Measurements from ENCODE around the gene POU6F2.

POU6F2 gene

DNA sequence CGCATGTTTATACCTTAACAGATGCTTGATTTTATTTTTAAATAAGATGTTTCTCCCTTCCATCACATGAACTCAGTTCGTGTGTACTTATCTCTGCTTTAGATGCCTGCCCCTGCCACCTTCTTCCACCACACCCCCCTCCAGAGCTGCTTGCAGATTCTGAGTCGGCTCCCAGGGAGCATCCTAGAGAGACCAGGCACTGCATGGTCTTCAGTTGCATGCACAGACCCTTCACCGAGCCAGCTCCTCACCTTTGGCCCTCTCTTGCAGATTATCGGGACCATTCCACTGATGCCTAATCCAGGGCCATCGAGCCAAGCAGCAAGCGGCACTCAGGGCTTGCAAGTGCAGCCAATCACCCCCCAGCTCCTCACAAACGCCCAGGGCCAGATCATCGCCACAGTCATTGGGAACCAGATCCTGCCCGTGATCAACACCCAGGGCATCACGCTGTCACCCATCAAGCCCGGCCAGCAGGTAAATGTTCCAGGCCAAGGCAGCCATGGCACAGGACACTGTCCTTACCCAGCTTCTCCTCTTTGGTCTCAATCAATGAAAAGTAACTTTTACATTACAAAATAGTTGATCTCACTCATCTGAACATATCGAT lies 455.2 kb downstream of the POU6F2 start:
- no peak for DNase-seq (ENCODE audit: low read depth, low spot score)

DNA sequence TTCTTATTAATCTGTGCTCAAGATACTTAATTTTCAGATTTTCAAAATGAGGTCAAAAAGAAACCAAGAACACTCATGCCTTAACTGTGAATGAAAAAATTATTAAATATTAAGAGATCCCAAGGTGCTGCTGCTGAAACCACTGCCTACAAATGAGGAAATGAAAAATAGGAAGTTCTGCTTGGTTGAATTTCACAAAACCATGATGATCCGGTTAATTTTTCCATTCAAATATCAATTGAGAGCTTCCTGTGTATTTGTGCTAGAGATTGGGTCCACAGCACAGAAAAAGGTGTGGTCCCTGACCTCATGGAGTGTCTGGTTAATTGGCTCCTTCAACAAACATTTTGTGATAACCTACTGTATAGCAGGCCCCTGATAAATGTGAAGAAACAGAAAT lies 455.8 kb downstream of the POU6F2 start:
- DNase-seq (ENCODE audit: low read depth, low spot score): no peak

DNA sequence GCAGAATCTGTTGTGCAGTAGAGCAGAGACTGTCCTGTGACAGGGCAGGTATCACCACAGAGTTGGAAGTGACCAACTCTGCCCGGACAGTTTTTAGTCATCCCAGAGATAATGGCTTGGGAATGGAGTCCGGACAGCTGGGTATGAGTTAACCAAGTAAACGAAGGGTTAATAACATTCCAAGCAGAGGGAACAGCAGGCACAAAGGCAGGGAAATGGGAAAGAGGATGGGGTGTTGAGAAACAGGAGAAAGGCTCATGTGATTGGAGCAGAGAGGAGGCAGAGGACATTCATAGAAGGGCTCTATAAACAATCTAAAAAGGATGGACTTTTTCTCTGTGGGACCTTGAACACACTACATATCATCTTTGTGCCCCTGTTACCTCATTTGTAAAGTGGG lies 456.3 kb downstream of the POU6F2 start:
- DNase-seq (ENCODE audit: low read depth, low spot score): no peak

DNA sequence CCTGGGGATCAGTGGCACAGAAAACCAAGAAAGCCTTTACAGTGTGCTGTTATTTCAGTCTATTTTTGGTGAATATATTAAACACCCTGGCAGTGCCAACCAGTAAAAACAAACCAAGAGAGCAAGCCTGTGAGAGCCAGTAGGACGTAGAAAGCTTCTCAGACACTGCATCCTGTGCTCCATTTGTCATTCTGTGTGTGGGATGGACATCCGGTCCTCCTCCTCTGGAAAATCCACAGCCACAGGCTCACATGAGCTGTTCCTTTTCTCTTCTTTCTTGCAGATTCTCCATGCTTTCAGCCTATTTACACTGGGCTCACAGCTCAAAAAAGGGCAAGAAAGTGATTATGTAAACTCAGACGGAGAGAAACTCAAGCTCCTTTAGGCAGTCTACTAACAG lies 468.8 kb downstream of the POU6F2 start:
- no peak for DNase-seq (ENCODE audit: low read depth, low spot score)

DNA sequence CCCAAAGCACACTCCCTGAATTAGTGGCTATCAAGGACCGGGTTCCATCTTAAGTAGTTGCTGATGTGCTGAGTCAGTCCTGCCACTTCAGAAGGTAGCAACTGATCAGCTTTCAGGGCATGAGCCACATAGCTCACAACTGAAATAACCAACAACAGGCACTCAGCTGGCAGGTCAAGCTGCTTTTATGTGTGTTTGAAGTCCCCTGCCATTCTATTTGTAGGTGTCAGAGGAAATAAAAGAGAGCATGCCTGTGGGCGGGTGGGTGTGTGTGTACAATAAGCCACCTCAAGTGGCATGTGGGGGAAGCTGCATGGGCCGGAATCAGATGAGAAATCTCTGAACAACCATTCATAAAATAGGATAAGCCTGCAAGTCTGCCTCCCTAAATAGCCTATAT lies 474.2 kb downstream of the POU6F2 start:
- DNase-seq (ENCODE audit: low read depth, low spot score): no peak

DNA sequence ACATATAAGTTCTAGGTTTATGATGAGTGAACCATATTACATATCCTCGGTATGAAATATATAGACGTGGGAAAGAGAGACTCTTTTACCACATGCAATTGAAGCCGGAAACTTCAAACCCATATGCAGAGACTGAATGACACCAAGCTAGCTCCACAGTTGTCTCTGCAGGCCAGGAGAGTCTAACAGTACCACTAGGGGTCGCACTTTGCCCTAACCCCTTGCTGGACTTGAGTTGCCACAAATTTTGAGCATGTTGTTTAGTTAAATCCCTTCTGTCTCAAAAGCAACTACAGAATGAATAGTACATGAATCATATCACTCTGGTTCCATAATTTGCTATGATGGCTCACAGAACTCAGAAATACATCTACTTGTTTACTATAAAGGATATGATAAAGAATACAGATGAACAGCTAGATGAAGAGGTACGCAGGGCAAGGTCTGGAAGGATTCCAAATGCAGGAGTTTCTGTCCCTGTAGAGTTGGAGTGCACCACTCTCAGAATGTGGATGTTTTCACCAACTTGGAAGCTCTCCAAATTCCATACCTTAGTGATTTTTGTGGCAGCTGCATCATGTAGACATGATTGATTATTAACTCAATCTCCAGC lies 476.1 kb downstream of the POU6F2 start:
- DNase-seq (ENCODE audit: low read depth, low spot score): no peak

DNA sequence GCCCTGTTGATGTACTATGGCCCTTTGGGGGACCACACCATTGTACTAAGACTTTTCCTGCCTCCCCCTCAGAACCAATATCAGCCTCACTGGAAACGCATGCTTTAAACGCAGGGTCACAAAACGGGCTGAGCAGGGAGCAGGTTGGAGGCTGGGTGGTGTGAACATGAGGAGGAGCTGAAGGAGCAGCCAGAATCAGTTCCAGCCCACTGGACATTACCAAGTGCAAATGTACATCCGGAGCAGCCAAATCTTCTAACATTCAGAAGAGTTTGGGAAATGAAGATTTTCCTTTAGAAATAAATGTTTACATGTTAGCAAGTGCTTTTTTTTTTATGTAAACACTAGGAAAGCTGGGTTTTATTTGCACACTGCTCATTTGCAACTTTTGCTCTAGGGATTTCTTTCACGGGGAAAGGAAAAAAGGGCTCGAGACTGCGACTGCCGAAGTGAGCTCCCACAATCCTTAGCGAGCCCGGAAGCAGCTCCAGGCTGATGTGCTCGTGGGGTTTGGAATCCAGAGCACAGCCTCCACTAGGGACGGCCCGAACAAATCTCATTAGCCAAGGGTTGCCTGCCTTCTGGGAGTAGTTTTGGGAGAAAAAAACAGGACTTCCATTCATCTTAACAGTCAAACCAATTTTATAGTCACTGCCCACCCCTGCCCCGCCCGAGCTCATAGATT lies 480.5 kb downstream of the POU6F2 start:
- no peak for DNase-seq (ENCODE audit: low read depth, low spot score)

DNA sequence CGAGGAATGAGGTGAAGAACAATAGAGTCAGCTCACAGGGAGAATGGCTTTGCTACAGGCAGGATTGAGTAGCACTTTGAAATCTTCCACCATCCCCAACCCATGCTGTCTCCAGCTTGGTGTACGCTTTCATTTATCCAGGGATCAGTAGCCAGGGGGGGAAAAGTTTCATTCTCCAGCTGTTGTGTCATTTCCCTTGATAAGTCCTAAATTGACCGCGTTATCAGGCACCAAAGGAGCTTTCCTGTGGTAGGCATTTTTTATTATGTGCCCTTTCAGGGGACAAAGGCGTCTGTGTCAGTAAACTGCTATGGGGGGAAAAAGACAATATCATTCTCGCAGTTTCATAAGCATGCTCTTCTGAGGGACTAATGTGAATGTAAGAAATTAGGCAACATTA lies 481.9 kb downstream of the POU6F2 start:
- no peak for DNase-seq (ENCODE audit: low read depth, low spot score)

DNA sequence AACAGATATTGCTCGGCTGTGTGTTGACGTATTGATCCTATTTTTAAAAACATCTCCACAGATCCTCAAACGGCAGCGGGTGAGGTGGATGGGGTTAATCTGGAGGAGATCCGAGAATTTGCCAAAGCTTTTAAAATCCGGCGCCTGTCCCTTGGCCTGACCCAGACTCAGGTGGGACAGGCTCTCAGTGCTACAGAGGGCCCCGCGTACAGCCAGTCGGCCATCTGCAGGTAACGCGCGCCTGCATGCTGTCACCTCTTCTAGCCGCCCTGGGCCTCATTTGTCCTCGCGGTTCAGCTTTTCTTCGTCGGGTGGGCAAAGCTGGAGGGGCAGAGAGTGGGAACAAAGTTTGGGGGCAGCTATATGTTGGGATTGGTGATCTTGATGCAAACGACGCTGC lies 482.8 kb downstream of the POU6F2 start:
- DNase-seq (ENCODE audit: low read depth, low spot score): no peak

DNA sequence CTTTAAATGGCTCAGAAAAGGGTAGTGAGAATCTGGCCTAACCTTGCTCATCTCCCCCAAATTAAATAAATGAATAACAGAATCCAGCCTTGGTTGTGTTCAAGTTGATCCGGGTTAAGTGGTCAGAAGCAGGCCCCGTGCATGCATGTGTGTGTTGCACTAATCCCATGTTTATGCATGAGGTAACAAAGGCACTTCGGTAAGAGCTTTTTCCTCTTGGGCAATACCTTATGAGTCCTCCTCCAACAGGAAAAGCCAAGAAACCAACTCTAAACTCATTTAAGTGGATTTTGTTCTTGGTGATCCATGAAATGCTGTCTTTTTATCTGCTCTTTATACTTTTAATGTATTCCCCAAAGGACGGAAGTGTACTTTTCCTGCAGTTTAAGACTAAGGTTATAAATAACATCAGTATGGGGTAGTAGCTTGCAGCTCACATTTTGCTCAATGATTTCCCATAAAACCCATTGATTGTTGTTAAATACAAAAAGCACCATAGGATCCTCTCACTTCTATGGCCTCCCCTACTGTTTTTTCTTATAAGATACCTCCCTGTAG lies 483.6 kb downstream of the POU6F2 start:
- no peak for DNase-seq (ENCODE audit: low read depth, low spot score)

DNA sequence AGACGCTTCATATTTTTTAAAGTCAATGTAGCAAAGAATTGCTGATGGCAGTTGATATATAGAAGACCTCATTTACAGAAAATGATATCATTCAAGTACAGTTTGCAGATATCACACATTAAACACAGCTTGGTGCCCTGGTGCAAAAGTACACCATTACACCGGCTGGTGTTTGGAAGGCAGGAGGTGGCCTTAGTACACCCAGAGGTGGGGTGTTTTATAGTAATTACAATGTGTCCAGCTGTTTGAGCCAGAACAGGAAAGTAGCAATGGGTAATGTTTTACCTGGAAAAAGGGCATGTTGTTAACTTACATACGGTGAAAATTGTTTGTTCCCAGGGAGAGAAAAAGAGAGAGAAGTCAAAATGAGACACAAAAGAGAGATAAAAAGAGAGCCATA lies 485.5 kb downstream of the POU6F2 start:
- DNase-seq (ENCODE audit: low read depth, low spot score): no peak

DNA sequence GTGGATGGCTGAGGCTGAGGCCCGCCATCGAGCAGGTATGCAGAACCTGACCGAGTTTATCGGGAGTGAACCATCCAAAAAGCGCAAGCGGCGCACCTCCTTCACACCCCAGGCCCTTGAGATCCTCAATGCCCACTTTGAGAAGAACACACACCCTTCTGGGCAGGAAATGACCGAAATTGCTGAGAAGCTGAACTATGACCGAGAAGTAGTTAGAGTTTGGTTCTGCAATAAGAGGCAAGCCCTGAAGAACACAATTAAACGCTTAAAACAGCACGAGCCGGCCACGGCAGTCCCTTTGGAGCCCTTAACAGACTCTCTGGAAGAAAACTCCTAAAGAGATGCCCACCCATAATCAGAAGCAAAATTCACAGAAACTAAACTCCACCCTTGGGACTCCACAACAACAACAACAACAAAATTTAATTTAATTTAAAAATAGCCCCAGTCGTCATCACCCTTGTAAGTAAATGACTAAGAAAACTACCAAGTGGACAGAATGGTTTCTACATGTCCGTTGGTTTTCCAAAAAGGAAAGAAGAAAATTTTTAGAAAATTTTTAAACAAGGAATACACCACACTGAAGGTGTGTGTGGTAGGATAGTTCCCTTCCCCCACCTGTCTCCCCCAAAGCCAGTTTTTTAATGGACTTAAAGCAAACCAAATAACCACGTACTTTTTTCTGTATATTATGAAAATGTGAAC lies 486.8 kb downstream of the POU6F2 start:
- no peak for DNase-seq (ENCODE audit: low read depth, low spot score)

DNA sequence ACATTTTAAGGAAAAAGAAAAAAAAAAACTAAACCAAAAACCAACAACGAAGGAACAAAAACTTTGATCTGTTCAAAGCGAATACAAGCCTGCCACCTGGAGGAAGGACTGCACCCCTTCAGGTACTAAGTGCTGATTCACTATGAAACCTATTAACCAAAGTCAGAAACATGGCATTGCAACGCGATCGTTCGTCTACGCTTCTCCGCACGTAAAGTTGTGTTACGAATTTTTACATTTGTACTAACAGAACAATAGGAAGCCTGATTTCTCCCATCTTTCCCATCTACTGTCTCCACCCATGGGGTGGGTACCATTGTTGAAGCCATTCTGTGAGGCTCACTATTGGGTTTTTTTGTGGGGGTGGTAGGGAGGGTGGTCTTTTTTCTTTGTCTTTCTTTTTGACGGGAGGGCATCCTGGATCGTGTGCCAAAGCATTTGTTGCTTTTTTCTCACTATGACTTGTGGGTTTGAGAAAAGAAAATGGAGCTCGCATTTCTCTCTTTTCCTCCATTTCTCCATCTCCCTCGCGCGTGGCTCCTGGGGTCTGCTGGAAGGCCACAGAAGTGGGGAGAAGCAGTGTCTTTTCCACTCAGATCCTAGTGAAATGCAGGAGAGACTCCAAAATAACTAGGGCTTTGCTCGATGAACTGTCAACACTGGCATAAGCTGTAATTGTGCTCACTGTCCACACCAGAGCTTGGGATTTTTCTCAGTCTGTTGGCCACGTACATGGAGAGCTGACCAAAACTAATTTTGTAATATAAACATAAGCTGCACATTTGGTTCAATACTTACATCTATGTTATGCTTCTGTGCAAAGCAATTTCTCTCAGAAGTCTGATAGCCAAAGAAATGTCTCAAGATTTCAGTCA lies 487.6 kb downstream of the POU6F2 start:
- DNase-seq (ENCODE audit: low read depth, low spot score): no peak

DNA sequence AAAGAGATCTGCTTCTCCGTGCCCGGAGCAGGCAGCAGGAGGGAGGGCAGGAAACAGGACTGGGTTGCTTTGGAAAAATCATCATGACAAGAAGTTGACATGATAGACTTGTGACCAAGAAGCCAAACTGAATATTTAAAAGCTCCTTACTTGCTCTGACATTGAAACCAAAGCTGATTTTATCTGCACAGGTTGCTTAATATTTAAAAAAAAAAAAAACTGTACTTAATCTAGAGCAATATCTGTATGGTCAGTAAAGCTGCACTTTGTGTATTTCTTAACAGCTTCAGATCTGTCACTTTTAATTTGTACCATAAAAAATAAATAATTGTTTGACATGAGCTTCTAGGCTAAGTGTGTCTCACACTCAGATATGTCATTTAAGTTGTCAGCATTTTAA lies 490.6 kb downstream of the POU6F2 start:
- no peak for DNase-seq (ENCODE audit: low read depth, low spot score)

DNA sequence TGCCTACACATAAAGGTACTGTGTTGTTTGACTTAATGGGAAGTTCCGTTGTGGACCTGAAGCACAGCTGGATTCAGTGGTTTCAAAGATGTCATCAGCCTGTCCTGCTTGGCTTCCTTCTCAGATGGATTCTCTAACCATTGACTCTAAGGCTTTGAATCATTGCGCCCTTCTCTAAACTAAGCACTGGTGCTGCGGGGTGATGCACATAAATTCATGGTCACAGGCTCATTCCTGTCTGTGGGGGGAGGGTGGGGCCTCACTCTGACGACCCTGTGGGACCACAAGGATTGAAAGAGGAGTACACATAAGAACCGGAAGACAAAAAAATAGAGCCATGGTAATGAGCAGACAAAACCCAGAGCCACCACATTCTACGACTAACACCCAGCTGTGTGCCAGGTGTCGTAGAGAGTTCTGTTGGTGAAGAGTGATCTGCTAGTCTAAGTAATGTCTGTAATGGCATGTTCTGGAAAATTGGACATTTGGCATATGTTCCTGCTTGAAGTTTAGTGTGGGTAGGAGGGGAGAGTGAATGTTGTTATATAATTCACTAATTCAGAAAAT lies 491.2 kb downstream of the POU6F2 start:
- no peak for DNase-seq (ENCODE audit: low read depth, low spot score)

DNA sequence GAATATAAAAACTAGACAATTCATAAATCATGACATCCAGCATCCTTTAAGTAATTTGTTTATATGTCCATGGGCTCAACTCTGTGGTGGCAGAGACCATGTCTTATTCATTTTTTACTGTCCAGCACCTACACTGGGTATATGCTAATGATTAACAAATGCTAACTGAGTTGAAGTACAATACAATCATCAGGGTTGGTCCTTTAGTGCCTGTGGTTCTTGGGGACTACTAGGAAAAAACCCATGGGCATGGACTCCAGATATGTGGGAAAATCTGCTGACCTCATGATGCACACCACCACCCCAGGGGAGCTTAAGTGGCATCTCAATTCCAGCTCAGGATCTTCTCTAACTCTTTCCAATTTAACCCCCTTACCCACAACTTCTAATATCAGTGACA lies 503.2 kb downstream of the POU6F2 start:
- no peak for DNase-seq (ENCODE audit: low read depth, low spot score)

DNA sequence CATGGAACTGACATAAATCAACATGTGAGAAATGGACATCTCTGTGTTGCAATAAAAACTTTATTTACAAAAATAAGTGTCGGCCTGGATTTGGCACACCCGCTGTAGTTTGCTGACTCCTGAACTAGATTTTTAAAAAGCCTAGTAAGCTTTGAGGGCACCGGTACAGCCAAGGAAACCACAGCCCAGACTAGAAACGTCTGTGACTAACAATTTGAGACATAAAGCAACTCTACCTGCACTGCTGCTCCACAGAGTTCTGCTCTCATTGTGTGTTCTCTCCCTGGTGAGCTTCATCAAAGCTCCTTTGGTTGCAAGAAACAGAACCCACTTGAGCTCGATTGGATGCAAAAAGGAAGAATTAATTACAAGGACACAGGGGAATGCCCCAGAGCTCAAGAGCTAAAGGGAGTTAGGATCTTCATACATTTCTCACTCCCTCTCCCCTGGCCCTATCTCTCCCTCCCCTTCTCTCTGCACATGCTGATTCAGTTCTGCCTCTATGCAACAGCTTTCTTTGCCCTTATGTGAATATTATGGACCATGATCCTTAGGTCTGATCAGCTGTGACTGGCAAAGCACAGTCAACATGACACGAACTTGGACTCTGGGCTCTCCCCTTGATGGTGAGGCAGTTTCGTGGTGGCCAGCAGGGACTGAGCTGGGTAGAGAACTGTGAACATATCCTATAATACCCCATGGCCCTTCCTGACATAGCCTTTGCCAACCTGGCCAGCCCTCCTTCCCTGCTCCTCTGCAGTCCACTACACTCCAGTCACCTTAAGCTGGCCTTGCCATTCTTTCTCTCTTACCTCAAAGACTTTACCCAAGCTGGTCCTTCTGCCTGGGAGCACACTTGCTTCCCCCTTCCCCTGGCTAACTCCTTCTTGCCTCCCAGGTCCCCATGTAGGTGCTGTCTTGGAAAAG lies 511.0 kb downstream of the POU6F2 start:
- no peak for DNase-seq (ENCODE audit: low read depth, low spot score)

DNA sequence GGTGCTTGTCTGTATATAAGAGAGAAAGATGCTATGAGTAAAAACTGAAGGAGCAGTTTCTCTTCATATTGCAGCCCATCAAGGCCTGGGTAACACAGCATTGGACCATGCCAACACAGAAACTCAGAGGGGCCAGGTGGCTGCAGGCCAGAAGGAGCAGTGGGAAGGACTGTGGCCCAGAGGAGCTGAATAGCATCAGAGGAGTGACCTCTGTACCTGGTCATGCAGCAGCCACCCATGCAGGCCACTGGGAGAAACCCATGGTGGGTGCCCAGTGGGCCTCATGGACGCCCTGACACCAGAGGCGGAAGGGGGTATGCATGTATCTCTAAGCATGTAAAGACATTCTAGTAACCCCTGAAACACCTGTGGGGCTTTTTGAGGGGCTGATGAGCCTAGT lies 512.6 kb downstream of the POU6F2 start:
- DNase-seq (ENCODE audit: low read depth, low spot score): no peak

DNA sequence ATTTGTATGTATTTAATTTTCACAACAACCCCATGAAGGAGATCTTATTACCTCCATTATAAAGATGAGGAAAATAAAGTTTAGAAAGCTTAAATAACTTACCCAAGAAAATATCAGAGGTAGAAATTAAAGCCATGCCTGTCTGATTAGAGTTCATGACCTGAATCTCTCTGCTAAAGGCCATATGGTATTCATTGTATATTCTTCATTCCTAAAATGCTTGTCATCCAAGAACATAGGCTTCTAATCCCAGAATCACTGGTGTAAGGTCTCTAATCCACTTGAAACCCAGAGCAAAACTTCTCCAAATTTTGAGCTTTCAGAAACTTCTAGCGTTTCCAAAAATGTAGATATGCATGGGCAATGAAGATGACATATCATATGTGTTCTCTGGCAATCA lies 516.2 kb downstream of the POU6F2 start:
- no peak for DNase-seq (ENCODE audit: low read depth, low spot score)

DNA sequence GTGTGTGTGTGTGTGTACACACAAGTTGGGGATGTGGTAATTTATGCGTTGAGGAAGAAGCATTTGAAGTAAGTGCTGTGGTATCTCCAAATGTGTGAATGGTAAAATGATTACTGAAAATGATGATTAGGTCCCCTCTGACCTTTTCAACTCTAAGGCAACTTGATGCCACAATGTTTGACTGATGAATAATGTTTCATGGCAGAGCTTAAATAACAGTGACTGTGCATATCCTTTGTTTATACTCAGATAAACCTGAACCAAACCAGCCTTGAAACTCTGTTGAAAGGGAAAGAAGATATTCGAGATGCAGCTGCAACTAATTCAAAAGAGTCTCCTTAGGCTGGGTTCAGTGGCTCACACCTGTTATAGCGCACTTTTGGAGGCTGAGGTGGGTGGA lies 523.6 kb downstream of the POU6F2 start:
- no peak for DNase-seq (ENCODE audit: low read depth, low spot score)
